GM19238 (cell line): Measurements from ENCODE around the gene PCNX1.
"Not testable (repeated sequence)": the region's sequence is repeated elsewhere in the genome, so short reads cannot be mapped to it uniquely, and the experiment has no call there.

ENCODE experiments used
- DNase-seq: peaks from one replicate; pipeline ENCODE4 v3.0.0; 2011; ENCODE audit warnings: low spot score; ENCODE audit not compliant: insufficient read length

The PCNX1 gene

GRCh38 chr14:71121711-71122110, 214.5 kb downstream of the PCNX1 start:
- DNase-seq: no peak

- DNase-seq: no peak
Observed at GRCh38 chr14:71122866-71123565, 215.8 kb downstream of the PCNX1 start.

GRCh38 chr14:71123579-71124135, 216.4 kb downstream of the PCNX1 start:
- no peak for DNase-seq

GRCh38 chr14:71129716-71130490, 222.6 kb downstream of the PCNX1 start:
- not testable (repeated sequence) for DNase-seq

- DNase-seq: no peak
Observed at GRCh38 chr14:71130491-71131179, 223.4 kb downstream of the PCNX1 start.

GRCh38 chr14:71133296-71133695, 226.0 kb downstream of the PCNX1 start:
- no peak for DNase-seq

- DNase-seq: no peak
Observed at GRCh38 chr14:71135496-71135895, 228.2 kb downstream of the PCNX1 start.

- no peak for DNase-seq
Observed at GRCh38 chr14:71135911-71136310, 228.7 kb downstream of the PCNX1 start.

- DNase-seq: no peak
Observed at GRCh38 chr14:71136386-71137060, 229.3 kb downstream of the PCNX1 start.

- no peak for DNase-seq
Observed at GRCh38 chr14:71137536-71138447, 230.5 kb downstream of the PCNX1 start.

- peak; percentile 55 for DNase-seq
Observed at GRCh38 chr14:71138448-71139293, 231.4 kb downstream of the PCNX1 start.

GRCh38 chr14:71139294-71139946, 232.2 kb downstream of the PCNX1 start:
- no peak for DNase-seq

- DNase-seq: no peak
Observed at GRCh38 chr14:71140157-71140556, 232.9 kb downstream of the PCNX1 start.

GRCh38 chr14:71141701-71142374, 234.6 kb downstream of the PCNX1 start:
- no peak for DNase-seq

GRCh38 chr14:71142375-71143038, 235.2 kb downstream of the PCNX1 start:
- DNase-seq: peak; percentile 35

GRCh38 chr14:71143381-71144290, 236.4 kb downstream of the PCNX1 start:
- no peak for DNase-seq

- not testable (repeated sequence) for DNase-seq
Observed at GRCh38 chr14:71147335-71147734, 240.1 kb downstream of the PCNX1 start.
